ENCODE results near the gene LMO7.

DNA sequence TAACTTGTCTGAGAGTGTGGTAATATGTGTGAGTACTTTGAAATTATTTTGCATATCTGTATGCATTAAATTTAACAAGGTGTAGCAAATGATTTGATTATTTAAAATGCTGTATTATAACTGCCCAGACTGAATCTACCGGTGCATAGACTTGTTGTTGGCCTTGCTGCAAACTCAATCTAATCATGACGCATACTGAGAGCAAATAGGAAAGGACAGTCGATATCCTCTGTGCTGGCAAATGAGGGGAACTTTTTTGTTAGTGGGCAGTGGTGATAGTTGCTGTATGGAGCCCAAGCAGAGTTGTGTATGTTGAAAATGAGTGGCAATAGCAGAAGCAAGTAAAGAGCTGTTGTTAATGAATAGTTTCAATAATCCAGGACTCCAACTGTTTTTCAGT, 127.4 kb downstream of the LMO7 start:
- TF ChIP-seq, protein P1, sequence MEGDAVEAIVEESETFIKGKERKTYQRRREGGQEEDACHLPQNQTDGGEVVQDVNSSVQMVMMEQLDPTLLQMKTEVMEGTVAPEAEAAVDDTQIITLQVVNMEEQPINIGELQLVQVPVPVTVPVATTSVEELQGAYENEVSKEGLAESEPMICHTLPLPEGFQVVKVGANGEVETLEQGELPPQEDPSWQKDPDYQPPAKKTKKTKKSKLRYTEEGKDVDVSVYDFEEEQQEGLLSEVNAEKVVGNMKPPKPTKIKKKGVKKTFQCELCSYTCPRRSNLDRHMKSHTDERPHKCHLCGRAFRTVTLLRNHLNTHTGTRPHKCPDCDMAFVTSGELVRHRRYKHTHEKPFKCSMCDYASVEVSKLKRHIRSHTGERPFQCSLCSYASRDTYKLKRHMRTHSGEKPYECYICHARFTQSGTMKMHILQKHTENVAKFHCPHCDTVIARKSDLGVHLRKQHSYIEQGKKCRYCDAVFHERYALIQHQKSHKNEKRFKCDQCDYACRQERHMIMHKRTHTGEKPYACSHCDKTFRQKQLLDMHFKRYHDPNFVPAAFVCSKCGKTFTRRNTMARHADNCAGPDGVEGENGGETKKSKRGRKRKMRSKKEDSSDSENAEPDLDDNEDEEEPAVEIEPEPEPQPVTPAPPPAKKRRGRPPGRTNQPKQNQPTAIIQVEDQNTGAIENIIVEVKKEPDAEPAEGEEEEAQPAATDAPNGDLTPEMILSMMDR (conservative IDR thresholded peaks at IDR 0.05; ENCODE audit: low read depth, low read length) = no peak
- TF ChIP-seq POLR2A (IDR thresholded peaks at IDR 0.05; ENCODE audit: low read depth, low read length) (no peak), MAFK (IDR thresholded peaks at IDR 0.05; ENCODE audit: low read depth, low read length) (no peak), SMC3 (IDR thresholded peaks at IDR 0.05; ENCODE audit: low read depth, low read length) (no peak), CEBPB (IDR thresholded peaks at IDR 0.05; ENCODE audit: low read depth, low read length) (no peak)
- TF ChIP-seq, protein P2, sequence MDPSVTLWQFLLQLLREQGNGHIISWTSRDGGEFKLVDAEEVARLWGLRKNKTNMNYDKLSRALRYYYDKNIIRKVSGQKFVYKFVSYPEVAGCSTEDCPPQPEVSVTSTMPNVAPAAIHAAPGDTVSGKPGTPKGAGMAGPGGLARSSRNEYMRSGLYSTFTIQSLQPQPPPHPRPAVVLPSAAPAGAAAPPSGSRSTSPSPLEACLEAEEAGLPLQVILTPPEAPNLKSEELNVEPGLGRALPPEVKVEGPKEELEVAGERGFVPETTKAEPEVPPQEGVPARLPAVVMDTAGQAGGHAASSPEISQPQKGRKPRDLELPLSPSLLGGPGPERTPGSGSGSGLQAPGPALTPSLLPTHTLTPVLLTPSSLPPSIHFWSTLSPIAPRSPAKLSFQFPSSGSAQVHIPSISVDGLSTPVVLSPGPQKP (IDR thresholded peaks at IDR 0.05; ENCODE audit: borderline replicate concordance, low read depth, low read length) = no peak
